Measurements from ENCODE around the gene WNT2B. TPM values are rescaled to one million over a fixed set of nuclear protein-coding genes. Genes with fewer than 3 reads are reported as not detected.

Gene WNT2B
- total and polyA plus RNA-seq, 2 donors (not counting 3 experiments of a cell fraction or from before 2014, with no cell fraction given) = 1.5 to 3.6 TPM

GRCh38 chr1:112529301-112529700 lies 20.5 kb downstream of the WNT2B start:
- TF ChIP-seq POLR2A (IDR thresholded peaks at IDR 0.05; ENCODE audit: low read depth, low read length) (no peak), GATA2 (IDR thresholded peaks at IDR 0.05; ENCODE audit: insufficient read depth, insufficient read length, low read depth, low read length) (no peak), MAX (IDR thresholded peaks at IDR 0.05; ENCODE audit: insufficient read depth, insufficient read length) (no peak), EZH2 (IDR thresholded peaks at IDR 0.05; ENCODE audit: borderline replicate concordance, low read depth, low read length, severe bottlenecking) (no peak), JUN (IDR thresholded peaks at IDR 0.05; ENCODE audit: borderline replicate concordance, insufficient read depth, insufficient read length, low read depth) (no peak), MYC (IDR thresholded peaks at IDR 0.05; ENCODE audit: low read depth, low read length) (no peak), FOS (IDR thresholded peaks at IDR 0.05; ENCODE audit: borderline replicate concordance, insufficient read depth, low read length) (no peak), CTCF (IDR thresholded peaks at IDR 0.05; ENCODE audit: extremely low read depth in 1 of 2, insufficient read depth in 1 of 2, low read depth in 1 of 2, low read length in 2 of 2) (no peak), POLR2AphosphoS5 (IDR thresholded peaks at IDR 0.05; ENCODE audit: insufficient read depth, low read depth, low read length) (no peak)
- Histone ChIP-seq H3K27ac (ENCODE audit: insufficient read depth, low read depth, low read length) (no peak overlapping the region), H3K79me2 (ENCODE audit: control insufficient read depth, insufficient read depth, low read length) (no peaks in the 10 kb centered on the region), H3K4me3 (replicated peaks in 1 of 3; ENCODE audit: insufficient read depth in 1 of 3, low read depth in 1 of 3, low read length in 3 of 3) (no peak overlapping the region), H3K4me1 (ENCODE audit: control insufficient read depth, extremely low read depth, insufficient read depth, low read length) (no peaks in the 10 kb centered on the region), H4K20me1 (replicated peaks; ENCODE audit: control insufficient read depth, extremely low read depth, insufficient read depth, low read length) (no peaks in the 10 kb centered on the region), H3K4me2 (ENCODE audit: insufficient read depth, low read length) (no peak overlapping the region), H2AFZ (ENCODE audit: low read depth, low read length) (no peak overlapping the region), H3K9me1 (replicated peaks; ENCODE audit: control insufficient read depth, extremely low read depth, insufficient read depth, low read length) (no peaks in the 10 kb centered on the region), H3K9ac (replicated peaks; ENCODE audit: extremely low read depth, insufficient read depth, low read length) (no peak overlapping the region), H3K27me3 (ENCODE audit: control insufficient read depth in 2 of 2, insufficient read depth in 2 of 2, low read length in 2 of 2) (no peaks in the 10 kb centered on the region), H3K36me3 (ENCODE audit: control insufficient read depth in 2 of 2, extremely low read depth in 1 of 2, insufficient read depth in 2 of 2, low read length in 2 of 2) (peaks cover 2 to 5% of the 10 kb centered on the region in 2 experiments), H3K9me3 (replicated peaks; ENCODE audit: control insufficient read depth, insufficient read depth, low read length) (no peaks in the 10 kb centered on the region)
- ChIA-PET POLR2A (no interaction called here), CTCF (no interaction called here)
- dilution Hi-C loops (cut with MboI; ENCODE audit: extremely low pct_ligation_motif_present, low sequenced_read_pairs) = no loop called here
- intact Hi-C loops (cut with micrococcal nuclease) = no loop called here
- no peak for FAIRE-seq
- BruUV-seq (replicated peaks) = no TSS peak
- DNase-seq (ENCODE audit: low read depth, low spot score) = no peak
